Superior temporal gyrus (tissue), 1 donor: Measurements from ENCODE around the gene HACD2.

Experiments
- DNase-seq: peaks from one replicate; pipeline ENCODE4 v3.0.0-alpha.2; 2016; ENCODE audit errors: extremely low spot score

The HACD2 gene

DNA sequence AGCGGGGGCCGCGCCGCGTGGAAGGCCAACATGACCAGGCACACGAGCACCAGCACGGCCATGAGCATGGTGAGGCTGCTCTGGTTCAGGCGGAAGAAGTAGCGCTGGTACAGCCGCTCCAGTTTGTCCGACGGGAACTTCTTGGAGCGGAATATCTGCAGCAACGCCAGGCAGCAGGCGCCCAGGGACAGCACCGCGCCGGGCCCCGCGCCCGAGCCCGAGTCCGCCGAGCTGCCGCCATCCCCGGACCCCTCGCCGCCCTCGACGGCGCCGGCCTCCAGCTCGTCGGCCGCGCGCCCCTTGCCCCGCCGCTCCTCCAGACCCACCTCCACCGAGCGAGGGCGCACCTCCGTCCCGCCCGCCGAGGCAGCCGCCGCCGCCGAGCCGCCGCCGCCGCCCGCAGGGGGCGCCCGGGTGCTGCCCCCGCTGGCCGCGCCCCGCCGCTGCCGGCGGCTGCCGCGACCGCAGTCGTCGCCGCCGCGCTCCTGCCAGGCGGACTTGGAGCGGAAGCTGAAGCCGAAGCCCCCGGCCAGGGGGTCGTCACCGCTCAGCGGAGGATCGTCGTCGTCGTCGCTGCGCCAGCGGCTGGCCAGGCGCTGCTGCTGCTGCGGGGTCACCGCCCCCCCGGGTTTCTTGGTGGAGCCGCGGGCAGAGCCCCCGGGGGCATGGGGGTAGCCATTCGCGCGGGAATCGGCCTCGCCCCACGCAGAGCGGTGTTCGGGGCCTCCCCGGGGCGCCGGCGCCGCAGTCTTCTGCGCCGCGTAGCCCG, 136.9 kb downstream of the HACD2 start:
- no peak for DNase-seq

DNA sequence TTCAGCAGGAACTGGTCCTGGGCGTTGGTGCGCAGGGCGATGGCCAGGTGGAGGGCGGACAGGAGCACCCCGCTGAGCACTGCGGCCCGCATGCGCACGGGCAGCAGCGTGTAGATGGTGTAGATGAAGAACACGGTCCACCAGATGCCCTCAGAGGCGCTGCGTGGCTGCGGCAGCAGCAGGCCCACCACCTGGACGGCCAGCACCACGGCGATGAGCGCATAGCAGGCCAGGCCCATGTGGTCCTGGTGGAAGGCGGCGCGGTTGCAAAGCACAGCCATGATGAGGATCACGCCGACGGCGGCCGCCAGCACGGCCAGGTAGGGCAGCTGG, 137.5 kb downstream of the HACD2 start:
- DNase-seq = no peak

DNA sequence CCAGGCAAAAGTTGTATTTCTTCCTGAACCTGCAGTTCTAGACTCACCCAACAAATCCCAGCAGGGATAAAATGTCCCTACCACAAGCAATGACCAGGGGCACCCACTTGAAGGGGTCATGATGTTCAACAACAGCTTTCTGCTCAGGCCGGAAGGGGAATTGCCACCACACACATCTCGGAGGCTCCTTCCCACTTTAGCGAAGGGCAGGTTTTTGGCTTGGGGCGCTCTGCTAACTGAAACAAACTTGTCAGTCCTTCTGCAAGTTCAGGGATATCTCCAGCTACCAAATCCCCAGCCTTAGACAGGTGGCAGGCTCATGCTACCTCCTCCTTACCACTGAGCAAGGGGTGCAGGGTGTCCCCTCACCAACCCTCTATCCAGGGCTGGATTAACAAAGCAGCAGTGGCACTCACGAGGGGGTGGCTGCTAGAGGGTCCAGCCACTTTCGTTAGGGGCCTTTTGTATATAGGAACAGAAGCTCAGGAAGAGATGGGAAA, 138.2 kb downstream of the HACD2 start:
- DNase-seq = peak; percentile 61

DNA sequence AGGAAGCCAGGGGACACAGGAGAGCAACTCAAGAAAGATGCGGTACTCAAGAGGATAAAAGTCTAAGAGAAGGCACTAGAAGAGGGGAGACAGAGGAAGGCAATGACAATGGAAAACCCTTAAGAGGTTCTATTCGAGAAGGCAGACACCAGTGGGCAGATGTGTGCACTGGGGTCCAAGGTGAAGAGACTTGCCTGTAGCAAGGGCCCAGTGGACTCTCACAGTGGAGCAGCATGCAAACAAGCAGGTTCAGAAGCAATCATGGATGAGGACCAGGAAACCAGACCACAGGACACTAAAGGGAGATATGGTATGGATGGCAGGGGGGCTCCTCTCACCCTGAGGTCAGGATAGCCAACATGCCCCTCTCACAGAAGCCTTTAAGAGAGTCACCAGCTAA, 138.6 kb downstream of the HACD2 start:
- peak; percentile 73 for DNase-seq

DNA sequence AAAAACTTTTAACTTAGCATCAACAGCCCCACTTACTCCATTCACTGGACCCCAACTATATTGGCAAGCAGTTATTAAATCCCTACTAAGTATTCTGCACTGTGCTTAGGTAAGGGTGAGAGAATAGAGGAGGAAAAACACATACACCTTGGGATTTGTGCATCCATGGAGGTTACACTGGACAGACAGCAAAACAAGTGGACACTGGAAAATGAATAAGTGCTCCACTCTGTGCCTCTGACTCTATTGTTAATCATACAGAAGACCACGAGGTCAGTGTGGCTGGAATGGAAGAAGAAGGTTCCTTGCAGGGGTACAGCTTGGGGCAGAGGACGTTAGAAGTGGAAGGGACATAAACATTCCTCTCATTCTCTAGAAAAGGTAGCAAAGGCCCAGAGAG, 139.2 kb downstream of the HACD2 start:
- DNase-seq = no peak

DNA sequence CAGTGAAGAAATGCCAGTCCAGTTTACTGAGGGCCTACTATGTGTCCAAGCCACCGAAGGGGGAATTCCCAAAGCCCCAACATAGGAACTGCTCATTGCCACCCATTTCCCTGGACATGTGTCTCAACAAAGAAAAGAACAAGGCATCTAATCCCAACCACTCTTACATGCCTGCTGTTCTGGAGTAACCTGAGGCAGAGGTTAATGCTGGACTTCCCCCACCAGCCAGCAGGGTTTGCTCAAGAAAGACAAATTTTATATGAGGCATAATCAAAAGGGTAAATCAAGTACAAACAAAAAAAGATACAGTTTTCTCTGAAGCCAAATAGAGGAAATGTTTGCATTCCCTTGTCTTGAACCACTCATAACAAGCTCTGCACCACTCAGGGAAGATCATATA, 140.1 kb downstream of the HACD2 start:
- peak; percentile 57 for DNase-seq

DNA sequence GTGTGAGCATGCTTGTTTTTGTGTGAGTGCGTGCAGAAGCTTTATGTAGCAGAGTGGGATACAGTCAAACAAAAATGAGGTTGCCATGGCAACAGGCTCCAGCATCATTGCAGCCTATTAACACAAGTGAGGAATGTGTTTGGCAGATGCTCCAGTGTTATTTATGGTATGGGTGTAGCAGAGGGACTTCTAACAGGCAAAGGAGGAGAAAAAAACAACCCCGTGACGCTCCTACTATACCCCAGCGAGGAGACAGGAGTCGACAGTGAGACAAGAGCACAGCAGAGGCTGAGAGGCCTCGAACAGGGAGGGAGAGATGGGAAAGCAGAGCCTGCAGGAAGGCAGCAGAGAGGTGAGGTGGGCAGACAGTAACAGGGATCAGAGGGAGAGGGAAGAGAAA, 140.8 kb downstream of the HACD2 start:
- peak; percentile 91 for DNase-seq

DNA sequence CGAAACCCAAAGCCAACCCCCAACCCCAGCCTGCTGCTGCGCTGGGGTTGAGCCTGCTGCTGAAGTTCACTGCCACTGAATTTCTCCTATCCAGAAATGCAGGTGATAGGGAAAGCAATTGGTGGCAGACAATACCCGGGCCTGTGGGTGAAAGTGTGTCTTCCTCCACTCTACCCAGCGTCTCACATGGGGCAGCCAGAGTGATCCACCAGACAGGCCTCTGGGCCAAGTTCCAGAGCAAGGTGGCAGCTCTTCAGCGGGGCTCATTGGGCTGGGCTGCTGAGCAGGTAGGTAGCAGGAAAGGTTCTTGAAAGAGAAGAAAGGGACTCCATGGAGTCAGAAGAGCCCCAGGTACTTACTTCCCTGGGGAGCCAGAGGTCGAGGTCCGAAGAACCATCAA, 141.9 kb downstream of the HACD2 start:
- no peak for DNase-seq

DNA sequence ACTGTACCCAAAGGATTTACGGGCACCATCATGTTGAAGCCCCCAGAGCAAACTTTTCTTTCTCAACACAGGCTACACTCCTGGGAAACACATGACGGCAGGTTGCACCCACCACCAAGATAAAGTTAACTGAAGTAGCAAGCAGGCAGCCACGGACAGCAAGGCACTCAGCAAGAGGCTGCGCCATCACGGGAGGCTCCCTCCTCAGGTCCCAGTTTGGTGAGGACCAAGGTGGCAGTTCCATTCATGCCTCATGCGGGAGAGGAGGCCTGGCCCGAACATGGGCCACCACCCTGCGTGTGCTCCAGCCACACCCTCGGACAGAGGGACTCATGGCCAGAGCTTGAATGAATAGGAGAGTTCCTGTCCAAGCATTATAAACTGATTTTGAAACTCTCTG, 142.7 kb downstream of the HACD2 start:
- DNase-seq = no peak
